GM19035 (cell line): Measurements from ENCODE around the gene GJA10.

Experiments
- ATAC-seq: cut with Tn5 transposase; IDR thresholded peaks from one replicate; pipeline ENCODE4 v1.9.1; 2021; ENCODE audit not compliant: unreplicated experiment

GJA10 gene

DNA sequence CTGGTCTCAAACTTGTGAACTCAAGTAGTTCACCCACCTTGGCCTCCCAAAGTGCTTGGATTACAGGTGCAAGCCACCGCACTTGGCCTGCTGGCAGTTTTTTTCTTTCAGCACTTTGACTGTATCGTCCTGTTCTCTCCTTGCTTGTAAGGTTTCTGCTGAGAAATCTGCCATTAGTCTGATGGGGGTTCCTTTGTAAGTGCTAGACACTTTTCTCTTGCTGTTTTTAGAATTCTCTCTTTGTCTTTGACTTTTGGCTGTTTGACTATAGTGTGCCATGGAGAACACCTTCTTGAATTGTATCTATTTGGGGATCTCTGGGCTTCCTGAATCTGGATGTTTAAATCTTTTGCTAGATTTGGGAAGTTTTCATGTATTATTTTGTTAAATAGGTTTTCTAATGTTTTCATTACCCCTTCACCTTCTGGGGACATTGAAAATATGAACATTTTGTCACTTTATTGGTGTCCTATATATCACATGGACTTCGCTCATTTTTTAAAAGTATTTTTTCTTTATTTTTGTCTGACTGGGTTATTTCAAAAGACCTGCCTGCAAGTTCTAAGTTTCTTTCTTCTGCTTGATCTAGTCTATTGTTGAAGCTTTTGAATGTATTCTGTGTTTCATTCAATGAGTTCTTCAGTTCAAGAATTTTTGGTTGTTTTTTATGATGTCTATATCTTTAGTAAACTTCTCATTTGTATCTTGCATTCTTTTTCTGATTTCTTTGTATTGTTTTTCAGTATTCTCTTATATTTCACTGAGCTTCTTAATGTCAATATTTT, 22.1 kb downstream of the GJA10 start:
- no peak for ATAC-seq

DNA sequence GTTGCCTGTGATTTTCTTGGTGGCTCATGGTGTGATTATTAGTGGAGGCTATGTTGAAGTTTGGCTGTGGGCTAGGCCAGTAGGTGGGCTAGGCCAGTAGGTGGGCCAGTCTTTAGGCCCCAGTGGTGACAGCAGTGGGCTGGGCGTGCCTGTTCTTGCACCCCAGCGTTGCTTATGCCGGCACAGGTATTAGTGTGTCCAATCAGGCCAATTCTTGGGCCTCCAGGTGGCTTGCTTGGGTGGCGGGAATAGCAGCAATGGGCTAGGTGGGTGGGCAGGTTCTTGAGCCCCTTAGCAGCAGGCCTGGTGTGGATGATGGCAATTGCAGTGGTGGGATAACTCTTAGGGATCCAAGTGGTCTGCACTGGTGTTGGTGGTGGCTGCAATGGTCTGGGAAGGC, 22.9 kb downstream of the GJA10 start:
- ATAC-seq, result no peak

DNA sequence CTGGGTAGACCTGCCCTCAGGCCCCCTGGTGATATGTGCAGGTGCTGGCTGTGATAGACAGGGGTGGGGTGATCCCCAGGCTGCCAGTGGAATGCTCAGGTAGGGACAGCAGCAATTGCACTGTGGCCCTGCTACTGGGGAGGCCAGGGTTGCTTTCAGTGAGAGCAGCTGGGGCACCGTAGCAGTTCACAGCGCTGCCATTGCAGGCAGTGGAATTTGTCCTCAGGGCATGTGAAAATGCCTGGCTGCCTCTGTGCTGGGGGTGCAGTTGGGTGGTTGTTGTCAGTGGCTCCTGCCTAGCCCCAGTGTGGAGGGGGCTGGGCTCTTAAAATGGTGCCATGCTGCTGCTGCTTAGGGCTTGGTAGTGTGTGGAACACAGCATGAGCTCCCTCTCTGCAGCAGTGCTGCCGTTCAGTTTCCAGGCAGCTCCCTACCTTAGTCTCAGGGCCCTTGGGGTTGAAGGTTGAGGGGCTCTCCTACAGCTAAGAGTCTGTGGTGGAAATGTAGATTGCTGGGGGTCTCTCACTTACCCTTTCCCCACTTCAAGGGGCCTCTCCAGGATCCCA, 23.6 kb downstream of the GJA10 start:
- ATAC-seq, result no peak

DNA sequence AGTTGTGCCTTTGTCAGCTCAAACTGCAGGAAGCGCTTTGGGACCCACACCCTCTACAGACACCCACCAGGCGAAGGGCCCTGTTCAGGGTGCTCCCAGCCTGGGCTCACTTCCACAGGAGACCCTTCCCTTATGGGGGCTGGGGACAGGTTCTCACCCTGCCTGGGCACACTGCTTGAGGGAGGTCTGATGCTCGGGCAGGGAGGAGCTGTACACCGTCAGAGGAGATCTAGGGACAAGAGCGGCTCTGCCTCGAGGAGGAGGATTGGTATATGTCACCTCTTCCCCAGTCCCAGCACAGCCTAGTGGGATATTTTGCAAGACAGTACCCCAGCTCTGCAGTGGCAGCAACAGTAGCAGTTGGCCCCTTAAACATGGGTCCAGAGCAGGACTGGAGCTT, 26.9 kb downstream of the GJA10 start:
- no peak for ATAC-seq

DNA sequence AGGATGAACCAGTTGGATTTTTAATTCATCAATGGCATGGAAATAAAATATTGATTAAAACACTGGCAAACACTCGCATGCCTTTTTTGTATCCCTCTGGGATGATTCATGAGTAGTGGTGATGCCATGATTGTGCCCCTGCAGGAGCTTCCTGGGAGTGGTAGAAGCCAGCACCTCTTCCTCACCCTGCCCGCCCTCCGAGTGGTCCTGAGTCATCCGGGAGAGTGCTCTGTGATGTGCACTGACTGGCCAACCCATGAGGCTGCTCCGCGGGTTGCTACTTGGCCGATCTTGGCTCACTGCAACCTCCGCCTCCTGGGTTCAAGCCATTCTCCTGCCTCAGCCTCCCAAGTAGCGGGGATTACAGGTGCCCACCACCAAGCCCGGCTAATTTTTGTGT, 27.4 kb downstream of the GJA10 start:
- no peak for ATAC-seq

DNA sequence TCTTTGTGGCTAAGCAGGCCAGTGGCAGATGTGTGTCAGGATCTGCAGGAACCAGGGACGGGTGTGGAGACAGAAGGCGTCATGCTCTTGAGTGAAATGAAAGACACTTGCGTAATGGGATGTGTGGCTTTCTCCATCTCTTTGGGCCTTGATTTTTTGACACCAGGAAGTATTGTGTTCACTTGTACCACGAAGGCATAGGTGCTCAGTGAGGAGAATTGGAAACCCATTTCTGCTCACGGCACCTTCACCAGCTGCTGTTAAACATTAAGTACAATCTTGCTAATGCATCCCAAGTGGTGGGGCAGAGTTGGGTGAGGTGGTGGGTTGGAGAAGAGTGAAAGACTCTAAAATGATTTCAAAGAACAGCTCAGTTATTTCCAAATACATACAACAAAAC, 30.0 kb downstream of the GJA10 start:
- no peak for ATAC-seq

DNA sequence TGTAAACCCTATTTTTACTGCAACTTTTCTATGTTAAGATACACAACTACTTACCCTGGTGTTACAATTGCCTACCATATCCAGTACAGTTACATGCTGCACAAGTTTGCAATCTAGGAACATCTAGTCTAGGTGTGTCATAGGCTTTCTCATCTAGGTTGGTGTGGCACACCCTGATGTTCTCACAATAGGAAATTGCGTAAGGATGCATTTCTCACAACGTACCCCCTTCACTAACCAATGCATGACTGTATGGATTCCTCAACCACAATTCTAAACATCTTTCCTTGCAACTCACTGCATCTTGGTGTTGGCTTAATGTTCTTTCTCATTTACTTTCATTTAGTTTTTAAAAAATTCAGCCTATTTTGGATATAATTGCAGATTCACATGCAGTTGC, 31.6 kb downstream of the GJA10 start:
- no peak for ATAC-seq

DNA sequence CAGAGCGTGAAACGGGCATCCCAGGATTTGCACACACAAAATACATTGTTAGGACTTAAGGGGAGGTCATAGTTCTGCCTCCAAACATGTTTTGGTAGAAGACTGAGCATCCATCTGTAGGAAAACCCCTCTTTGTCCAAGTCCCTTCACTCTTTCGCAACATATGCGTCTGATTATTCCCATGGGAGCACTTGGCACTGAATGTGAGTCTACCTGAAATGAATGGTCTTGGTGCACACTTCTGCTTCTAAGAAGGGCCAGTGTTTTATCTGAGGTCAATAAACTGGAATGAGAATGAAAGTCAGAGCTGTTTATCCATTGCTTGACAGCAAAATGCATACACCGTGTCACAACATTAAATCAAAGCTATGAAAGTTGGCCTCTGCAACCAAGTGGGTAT, 33.0 kb downstream of the GJA10 start:
- ATAC-seq, result no peak

DNA sequence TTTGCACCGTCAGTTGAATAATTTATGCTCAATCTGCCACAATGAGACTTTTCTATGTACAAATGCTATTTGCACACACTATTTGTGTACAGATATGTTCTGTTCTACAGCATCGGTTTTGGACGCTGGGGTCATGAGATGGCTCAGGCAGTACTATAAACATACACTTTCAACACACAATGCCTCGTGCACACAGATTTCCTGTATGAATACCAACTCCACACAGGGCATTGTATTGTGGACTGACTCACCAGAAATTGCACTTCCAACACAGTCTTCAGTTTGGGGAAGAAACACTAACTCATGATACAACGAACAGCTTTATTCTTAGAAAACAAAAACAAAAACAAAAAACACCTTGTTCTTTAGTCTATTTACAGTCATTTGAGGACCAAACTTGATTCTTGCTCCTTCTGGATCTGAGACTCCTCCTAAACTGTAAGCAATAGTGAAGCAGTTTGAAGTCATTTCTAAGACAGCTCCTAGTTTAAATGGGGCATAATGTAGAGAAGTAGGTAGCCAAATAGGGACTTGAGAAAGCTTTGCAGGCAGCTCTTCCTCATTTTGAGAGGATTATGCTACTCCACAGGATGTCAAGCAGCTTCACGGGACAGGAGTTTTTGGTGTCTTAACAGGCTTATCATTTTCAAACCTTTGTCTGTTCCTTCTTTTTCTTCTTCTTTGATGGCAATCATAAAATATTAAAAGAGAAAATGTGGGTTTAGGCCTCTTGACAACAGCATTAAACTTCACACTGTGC, 33.7 kb downstream of the GJA10 start:
- ATAC-seq, result no peak

DNA sequence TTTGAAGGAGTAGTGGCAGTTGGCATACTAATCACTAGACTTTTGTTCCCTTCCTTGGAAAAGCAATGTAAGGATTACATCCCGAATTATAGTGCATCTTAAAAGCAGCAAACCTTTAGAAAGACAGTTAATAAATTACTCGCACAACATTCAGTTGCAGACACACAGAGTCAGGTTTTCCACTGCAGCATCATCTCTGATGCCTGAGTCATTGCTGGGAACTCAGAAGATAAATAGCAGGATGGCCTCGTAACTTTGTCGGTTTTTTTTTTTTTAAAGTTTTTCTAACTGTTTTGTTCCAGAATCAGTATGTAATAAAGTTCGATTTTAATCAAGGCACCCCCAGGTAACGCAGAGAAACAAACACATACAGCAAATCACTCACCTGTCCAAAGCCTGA, 34.3 kb downstream of the GJA10 start:
- ATAC-seq, result no peak

DNA sequence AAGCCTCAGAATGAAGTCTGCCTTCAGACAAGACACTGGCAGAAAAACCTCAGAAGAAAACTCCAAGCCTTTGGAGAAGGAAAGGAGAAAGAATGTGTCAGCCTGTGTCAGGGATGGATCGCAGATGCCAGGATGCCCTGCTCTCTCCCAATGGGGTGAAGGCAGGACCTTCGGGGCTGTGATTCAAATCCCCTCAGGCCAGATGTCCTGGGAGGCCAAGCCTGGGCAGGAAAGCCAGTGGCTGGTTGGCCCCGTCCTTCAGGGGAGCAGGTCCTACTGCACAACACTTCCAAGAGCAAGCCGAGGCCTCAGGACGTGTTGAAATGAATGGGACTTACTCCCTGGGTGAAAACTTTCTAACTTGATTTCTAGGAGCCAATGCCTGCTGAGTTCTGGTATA, 36.5 kb downstream of the GJA10 start:
- no peak for ATAC-seq

DNA sequence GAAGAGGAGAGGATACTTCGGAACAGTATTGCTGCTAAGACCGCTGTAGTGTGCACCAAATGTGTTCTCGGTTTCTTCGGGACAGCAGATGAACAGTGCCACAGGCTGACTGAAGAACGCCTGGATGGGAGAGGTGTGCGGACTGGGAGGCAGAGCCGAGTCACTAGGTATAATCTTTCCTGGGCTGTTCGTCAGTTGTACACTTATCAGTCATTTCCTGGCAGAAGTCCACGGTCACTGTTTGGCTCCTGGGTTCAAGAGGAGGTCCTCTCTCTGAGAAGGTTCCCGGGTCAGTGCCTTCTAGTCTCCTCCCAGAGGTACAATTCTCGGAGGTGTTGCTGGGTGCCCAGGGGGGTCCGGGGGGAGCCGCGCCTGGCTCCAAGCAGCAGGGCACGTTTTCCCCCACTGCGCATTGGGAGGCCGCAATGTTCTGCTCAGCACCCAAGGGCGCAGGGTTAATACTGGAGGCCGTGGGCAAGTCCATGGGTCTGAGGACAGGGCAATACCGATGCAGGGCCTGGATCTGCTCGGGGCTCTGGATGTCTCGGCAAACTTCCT, 38.1 kb downstream of the GJA10 start:
- ATAC-seq, result no peak

DNA sequence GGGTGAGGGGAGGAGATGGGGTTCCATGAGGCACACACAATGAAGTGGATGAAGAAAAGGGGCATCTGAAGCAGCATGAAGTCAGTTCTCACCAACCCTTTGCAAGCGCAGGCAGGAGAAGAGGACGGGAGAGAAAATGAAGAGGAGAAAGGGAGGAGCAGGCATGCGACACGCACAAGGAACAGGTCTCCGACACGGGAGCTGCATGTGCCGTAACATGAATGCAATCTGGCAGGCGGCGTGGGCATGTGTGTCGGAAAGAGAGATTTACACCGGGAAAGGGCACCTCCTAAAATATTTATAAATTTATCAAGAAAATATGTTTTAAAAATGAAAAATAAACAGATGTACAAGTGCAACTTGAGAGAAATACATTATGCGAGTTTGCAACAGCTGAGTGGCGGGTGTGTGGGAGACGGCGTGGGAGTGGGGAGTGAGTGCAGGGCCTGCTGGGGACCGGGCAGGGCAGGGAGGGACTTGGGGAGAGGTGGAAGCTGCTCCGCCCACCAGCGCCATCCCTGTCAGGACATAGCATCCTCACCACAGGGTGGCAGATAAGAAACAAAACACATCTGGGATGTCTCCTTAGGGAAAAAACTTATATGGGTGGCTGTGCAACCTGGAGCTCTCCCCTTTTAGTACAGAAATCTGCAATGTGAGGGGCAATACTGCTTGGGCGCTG, 40.6 kb downstream of the GJA10 start:
- ATAC-seq, result no peak

DNA sequence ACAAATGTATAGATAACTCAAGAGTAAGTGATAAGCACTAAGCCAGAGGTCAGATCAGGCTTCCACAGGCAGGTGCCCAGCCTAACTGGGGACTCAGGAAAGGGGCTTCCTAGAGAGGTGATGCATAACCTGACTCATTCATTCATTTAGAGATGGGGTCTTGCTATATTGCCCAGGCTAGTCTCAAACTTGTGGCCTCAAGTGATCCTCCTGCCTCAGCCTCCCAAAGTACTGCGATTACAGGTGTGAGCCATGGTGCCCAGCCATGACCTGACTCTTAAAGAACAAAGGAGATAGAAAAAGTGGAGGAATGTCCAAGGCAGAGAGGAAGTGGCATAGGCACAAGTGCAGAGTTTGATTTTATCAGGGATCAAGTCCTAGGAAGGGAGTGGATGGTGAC, 41.9 kb downstream of the GJA10 start:
- no peak for ATAC-seq

DNA sequence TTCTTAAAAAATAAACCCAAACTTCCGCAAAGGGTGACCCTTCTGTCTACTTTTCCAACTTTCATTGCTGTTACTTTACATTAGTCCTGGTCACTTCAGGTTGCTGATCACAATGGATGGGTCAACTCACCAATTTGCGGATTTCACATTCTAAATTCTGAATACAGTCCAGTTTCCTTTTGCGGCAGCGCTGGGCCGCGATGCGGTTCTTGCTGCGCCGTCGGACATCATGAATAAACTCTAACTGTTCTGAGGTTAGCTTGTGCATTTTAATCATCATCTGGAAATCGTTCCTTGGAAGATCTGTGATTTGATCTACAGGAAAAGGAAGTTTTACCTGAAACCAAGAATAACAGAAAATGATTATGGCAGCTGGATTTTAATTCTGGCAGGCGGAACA, 43.7 kb downstream of the GJA10 start:
- no peak for ATAC-seq

DNA sequence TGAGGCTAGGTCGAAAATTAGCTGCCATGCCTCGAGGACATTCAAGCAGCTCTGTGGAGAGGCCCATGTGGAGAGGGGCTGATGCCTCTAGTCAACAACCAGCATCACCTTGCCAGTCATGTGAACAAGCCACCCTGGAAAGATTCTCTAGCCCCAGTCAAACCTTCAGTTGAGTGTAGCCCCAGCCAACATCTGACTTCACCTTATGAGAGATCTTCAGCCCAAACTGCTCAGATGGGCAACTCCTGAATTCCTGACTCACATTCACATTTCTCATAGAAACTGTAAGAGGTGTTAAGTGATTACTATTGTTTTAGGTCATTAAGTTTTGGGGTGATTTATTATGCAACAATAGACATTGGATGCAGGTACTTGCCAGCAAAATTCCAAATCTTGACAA, 44.9 kb downstream of the GJA10 start:
- ATAC-seq, result no peak

DNA sequence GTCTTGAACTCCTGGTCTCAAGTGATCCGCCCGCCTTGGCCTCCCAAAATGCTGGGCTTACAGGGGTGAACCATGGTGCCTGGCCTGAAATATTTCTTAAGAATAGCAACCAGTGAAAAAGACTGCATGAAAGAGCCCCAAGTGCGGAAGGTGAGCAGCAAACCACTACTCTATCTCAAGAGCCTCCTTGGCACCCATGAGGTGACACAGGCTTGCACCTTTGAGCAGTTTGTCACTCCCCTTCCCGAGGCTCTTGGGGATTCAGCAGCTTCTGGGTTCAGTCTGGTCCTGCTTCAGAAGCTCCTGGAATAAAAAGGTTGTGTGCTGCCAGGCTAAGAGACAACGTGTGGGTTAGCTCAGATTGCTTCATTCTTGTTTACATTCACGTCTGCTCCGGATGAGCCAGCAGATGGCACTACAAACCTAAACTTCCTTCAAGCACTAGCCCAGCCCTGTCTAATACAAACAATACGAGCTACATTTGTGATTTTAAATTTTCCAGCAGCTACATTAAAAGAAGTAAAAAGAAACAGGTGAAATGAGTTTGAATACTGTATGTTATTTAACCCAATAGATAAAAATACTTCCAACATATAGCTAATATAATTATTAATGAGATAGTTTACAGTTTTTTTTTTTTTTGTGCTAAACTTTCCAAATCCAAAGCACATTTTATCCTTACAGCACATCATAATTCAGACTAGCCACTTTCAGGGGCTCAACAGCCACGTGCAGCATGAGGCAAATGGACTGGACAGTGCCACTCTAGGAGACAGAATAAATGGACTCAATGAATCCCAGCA, 46.2 kb downstream of the GJA10 start:
- ATAC-seq, result no peak

DNA sequence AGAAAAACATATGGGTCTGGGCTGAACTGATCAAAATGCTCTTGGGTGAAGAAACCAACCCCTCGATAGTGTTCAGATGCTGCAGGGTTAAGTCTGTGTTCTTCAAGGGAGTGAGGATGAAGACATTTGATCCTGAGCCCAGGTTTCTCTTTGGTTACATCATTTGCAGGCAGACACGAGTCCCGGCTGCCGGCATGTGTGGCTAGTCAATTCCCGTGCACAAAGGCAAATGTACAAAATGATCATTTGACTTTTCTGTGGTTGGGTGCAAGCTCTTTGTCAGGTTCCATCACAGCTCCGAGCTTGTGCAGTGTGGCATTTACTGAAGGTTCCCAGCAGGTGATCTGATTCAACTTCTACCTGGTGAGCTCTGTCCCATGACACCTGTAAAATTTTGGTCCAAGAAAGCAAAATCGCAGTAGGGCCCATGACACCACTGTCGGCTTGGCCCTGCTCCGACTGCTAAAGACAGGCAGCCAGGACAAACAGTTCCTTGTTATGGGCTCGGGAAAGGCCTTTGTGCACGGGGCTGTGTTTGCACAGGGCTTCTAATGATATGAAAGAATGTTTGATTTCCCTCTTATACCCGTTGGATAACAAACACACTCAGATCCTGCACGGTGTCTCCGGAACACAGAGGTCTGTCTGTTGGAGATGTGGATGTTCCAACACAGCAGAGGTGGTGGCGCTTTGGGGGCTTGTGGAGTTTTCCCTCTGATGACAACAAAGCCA, 46.9 kb downstream of the GJA10 start:
- no peak for ATAC-seq

DNA sequence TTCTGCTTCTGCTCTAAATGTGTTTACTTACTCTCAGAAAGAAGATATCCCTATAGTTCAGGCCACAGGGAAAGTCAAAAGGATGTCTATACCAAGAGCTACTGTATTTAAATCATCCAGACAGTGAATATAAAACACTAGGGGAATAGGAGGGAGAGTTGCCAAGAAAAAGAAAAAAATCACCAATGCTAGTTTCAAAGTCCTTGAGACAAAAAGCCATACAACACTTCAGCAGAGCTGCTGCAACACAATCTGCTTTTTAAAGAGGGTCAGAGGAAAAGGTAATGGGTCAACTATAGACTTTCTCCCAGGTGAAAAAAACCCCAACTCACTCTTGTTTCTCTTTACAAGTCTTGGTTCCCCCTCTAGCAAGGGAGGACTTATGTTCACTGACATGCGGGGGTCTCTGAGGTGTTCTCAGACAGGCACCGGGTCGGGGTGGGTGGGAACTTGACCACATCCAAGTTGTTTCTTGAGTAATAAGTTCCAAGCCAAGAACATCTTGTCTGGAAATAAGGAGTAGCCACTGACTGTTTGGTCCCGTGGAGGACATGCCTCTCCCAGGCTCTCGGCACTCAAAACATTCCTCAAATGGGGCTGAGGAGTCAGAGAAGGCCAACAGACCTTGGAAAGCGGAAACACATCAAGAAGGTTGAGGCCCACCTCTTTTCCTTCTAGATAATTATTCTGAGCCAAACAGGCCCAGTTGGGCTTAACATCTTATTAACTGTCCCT, 47.7 kb downstream of the GJA10 start:
- ATAC-seq, result no peak
